ENCODE results near the gene E2F4.

E2F4 gene

DNA sequence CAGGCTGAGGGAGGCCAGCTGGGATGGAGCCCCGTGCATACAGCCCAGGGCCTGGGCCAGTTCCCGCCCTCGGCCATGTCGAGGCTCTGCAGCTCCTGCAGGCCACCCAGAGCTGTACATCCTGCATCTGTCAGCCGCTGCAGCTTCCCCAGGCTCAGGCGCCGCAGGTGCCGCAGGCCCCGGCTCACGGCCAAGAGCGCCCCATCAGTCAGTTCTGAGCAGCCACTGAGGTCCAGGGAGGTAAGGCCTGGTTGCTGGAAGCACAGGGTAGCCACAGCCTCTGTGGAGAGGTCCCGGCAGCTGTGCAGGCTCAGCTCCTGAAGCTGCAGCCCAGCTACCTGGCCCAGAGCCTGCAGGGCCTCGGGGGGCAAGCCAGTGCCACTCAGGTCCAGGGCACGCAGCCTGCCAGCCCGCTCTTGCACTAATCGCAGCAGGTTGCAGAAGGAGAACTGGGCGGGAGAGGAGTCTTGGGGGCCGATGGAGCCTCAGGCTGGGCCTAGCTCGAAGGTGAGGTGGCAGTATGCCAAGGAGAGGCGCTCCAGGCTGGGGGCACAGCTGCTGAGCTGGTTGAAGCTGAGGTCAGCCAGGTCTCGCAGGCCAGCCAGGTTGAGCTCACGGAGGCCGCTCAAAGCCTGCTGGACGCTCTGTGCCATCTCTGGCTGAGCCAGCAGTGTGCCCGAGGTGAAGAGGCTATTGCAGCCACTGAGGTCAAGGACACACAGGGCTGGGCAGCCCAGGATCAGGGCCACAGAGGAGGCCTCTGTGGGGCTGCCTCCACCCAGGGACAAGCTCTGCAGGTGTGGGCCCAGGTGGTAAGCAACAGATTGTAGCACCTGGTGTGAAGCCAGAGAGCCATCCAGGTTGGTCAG lies 18.3 kb downstream of the E2F4 start:
- no peak for DNase-seq

DNA sequence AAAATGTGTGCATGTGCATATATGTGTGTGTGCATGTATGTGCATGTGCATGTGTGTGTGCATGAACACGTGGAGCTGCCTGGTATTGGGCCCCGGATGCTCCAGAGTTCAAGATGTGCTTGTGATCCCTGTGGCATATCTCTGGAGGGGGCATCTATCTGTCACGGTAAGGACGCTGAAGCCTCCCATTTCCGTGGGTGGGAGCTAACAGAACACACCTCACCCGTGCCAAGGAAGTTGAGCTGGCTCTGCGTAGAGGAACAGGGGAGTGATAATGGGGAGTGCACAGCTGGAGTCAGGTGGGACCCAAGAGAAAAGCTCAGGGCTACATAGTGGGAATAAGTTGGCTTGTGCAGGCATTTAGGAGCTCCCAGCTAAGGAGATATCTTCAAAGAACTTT lies 19.7 kb downstream of the E2F4 start:
- DNase-seq: no peak

DNA sequence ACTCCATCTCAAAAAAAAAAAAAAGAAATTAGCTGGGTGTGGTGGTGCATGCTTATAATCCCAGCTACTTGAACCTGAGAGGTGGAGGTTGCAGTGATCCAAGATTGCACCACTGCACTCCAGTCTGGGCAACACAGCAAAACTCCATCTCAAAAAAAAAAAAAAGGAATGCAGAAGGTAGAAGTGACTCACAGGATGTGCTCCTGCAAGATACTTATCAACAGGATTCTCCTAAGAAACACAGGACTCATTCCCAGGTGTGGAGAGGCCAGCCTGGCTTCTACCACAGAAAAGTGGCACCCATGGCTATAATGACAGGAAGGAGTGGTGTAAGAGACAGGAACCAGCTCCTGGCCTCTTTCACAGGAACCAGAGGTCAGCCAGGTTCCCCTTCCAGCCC lies 20.8 kb downstream of the E2F4 start:
- no peak for DNase-seq

DNA sequence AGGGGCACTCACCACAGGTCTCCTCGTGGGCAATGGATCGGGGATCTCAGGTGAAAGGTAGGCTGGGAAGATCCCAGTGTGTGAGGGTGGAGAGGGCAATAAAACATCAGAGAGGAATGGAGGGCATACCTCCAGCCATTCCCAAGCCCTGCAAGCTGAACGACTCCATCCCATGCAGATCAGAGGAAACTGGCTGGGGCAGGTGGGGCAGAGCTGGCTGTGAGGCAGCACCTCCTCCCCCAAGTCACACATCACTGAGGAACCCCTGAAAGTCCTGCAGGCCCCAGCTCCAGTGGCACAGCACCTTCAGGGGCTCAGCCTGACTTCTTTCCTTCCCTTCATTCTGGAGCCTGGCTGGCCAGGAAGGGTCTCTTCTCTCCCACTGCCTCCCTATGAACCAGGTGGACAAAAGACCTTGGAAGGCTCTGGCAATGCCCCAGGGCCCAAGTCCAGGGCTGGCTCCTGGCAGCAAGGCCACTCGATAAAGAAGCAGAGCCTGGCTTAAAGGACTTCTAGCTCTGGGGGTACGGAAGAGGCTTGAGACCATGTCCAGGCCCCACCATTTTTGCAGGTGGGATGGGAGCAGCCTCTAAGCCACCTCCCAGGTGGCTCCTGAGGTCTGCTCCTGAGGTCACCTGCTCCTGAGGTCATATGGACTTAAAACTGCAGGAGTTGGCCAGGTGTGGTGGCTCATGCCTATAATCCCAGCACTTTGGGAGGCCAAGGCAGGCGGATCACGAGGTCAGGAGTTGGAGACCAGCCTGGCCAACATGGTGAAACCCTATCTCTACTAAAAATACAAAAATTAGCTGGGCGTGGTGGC lies 21.5 kb downstream of the E2F4 start:
- no peak for DNase-seq

DNA sequence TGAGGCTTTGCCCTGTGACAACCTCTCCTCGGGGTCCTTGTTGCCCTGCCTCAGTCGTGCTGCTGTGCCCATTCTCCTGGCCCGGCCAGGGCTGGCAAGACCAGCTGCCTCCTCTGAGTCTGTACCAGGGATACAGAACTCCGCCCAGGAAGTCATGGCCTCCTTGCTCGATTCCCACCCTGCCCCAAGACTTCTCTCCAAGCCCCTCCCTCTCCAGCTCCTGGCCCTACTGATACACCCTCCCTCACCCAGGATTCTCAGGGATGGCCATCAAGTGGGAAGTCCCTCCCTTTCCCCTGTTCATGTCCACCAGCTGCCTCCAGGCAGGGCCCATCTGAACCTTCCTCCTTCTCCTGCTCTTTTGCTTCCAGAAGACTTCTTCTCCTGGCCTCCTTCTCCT lies 23.8 kb downstream of the E2F4 start:
- DNase-seq: no peak

DNA sequence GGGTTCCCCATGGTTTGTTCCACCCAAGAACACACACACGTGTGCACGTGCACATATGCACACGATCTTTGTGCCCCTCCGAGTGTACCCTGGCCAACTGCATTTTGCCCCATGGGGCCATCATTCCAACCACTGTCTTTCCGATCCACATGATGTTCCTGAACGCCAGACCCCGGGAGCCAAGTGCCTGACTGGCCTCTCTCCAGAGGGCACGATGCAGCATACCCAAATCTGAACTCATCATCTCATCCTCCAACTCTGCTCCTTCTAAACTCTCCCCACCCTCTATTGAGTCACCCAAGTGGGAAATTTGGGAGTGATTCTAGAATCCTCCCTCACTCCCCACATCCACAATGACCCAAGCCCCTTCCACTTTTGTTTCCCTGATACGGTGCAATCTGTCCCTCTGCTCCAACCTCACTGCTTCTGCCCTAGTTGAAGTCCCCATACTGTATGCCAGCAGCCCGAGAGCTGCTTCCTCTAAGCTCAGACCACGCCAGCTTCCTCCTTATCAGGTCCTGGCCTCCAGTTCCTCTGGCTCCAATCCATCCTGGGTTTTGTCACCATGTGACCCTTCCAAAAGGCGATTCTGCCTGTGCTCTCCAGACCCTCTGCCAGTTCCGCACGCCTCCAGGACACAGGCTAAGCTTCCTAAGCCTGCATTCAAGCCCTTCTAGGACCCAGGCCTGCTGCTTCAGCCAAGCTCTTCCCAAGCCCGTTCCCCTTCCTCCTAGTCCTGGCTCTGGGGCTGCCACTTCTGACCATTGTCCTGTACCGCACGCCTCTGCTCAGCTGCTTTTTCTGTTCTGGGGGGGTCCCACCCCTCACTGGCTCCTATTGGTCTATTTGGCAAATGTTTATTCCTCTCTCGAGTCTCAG lies 24.9 kb downstream of the E2F4 start:
- no peak for DNase-seq

DNA sequence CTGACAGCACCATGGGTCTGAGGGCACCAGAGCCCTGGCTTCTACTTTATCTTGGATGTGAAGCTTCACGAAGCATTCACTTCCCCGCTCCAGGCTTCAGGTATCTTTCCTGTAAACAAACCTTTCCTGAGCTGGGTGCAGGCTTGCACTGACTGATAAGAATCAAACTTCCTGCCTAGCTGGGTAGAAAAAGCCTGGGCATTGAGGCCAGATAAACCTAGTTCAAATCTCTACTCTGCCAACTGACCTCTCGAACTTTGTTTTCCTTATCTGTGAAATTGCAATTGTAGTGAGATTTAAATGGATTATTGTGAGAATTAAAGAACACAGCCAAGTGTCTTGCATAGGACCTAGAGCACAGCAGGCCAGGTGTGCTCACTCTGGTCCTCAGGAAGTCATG lies 32.0 kb downstream of the E2F4 start:
- no peak for DNase-seq

DNA sequence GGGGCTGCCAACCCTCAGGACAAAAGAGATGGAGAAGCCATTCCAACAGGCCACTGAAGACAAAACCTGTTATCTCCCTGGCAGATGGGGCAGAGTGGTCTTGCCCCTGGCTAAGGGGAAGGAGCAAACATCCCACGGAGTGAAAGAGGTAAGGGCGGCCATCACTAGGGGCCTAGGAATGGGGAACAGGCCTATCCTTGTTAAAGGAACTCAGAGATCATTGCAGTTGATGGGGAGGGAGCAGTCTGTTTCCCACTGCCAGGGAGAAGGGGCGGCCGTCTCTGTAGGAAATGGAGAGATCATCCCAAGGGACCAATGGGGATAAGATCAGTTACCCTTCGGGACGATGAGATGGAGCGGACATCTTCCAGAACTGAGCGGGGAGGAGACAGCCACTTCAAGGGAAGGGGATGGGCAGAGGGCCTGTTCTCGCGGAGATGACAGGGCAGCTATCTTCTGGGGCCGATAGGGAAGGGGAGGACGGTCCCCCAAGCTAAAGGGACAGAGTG lies 34.4 kb downstream of the E2F4 start:
- no peak for DNase-seq

DNA sequence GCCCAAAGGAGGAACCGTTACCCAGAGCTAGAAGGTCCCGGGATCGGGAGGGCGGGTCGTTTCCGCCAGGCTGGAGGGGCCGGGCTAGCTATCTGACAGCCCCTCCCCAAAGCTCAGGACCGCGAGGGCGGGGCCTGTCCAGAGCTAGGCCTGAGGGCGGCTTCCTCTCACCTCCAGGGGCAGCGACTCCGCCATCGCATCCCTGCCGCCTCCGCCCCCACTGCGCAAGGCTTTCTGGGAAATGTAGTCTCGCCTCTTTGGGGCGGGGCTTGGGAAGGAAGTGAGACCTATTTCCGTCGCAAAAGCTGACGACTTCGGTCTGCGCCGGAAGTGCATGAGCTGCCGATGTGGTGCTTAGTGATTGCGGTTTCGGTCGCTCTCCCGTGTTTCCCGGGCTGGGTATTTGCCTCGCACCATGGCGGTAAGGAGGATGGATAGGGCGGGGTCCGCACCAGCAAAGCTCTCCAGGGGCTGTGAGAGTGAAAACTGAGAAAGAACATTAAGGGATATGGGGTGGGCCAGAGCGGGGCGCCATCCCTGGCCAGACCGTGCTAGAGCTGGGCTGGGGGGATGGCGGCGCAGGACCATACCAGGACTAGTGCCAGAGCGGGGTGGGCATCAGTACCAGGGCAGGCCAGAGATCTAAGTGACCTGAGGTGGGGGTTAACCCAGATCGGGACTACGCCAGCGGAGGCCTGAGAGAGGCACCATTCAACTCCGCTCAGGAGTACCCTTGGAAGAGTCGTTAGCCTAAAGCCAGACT lies 35.0 kb downstream of the E2F4 start, which contains the start of gene TMEM208:
TSS of gene TMEM208 (plus strand) at position 327 of the 763 bp plus-strand sequence. CDS start at position 416, 89 bp downstream.
- DNase-seq: peak; percentile 99

DNA sequence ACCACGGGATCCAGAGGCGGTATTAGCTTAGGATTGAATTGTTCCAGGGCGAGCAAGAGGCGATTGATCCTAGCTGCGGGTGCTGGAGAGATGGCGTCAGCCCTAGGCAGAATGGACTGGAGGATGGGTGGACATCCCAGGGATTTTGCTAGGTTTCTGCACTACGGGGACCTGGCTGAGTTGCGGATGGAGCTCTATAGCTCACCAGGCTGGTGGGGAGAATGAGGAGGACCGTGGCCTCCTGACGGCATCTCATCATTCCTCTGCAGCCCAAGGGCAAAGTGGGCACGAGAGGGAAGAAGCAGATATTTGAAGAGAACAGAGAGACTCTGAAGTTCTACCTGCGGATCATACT lies 35.6 kb downstream of the E2F4 start:
- DNase-seq: no peak

DNA sequence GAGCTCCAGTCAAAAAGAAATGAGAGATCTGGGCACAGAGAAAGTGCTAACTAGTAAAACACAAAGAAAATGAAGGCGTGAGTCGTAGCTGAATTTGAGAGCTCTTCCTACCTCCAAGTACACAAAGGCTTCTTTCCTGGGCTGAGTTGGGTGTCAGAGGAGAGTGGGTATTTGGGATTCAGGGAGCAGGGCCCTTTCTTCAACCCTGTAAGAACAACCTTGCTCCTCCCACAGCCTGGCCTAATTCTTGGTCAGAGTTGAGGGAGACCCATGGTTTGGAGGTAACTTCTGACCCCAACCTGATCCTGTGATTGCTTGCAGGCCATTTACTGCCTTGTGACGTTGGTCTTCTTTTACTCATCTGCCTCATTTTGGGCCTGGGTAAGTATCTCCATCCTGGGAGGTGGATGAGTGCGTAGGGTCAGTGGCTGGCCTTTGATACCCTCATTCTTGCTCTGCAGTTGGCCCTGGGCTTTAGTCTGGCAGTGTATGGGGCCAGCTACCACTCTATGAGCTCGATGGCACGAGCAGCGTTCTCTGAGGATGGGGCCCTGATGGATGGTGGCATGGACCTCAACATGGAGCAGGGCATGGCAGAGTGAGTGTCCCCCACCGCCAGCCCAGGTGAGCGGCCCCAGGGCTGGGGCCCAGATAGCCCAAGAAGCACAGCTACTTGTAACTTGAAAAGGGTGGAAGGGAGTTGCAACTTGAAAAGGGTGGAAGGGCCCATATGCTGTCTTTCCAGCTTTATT lies 36.3 kb downstream of the E2F4 start:
- no peak for DNase-seq

DNA sequence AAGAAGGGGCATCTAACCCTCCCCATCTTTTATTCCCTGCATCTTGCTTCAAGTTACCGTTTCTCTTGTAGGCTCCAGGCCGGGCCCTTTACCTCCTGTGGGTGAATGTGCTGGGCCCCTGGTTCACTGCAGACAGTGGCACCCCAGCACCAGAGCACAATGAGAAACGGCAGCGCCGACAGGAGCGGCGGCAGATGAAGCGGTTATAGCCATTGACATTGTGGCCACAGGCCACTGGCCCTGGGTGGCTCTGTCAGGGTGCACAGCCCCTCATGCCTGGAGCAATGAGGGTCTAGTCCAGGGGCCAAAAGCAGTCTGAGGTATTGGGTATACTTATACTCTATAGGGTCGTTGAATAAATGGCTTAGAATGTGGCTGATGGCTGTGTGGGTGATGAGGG lies 37.0 kb downstream of the E2F4 start:
- no peak for DNase-seq

DNA sequence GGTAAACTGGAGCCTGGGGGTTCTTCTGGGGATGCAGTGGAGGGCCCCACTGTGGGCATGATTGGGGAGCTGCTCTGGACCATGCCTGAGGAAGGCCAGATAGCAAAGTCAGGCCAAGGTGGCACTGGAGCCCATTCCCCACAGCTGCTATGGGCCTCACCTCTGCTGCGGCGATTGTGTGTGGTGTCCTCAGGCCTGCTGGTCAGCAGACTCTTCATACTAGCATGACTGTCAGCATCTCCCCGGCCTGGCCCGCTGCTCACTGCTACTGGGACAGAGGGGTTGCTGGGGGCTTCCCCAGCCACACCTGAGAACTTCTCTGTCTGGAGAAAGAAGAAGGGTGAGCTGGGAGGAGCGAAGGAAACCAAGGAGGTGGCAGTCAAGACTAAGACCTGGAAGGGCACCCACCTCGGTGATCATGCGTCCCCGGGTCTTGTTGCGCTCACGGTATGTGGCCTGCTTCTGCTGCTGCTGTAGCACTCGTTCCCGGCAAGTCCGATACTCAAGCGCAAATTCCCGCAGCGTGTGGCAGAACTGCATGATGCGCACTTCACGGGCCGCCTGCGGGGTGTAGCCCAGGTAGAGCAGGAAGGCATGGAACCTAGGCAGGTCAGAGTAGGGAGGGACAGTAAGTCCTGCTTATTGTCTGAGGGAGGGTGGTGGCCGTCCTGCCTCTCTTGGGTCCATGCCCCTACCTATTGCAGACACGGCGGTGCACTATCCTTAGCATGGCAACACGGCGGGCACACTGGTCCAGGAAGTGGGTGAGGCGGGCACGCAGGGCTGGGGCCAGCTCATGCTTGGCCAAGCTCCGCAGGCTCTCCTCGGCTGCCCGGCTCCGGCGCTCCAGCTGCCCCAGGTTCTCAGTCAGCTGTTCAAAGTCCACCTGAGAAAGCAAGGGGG lies 38.2 kb downstream of the E2F4 start:
- no peak for DNase-seq

DNA sequence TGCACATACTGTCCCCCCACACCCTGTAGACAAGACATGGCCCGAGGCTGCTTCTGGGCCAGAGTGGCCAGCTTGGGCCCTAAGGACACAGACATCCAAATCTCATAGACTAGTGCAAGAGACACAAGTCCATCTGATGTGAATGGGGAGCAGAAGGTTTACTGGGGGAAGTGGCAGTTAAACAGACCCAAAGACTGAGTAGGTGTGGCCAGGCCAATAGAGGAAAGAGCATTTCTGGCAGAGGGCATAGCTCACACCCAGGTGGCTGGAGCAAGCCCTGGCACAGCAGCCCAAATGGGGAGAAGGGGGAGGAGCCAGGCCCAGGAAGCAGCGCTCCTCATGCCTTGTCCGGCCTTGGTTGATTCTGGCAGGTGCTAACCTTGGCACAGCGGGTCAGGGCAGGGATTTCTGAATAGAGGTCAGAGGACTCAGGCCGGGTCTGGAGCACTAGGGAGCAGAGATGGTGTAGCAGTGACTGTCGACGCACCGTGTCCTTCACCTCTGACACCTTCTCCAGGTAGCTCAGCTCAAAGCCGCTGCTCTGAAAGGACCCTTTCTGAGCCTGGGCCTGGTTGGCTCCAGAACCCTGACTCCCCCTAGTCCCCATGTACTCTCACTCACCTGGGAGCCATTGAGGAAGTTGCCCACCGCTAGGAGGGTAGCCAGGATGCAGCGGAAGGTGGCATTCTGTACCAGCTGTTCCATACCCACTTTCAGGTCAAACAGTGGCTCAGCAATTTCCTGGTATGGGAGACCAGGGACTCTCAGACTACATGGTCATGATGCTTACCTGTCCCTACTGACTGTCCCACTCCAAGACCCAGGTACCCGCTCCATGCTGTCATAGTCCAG lies 39.1 kb downstream of the E2F4 start:
- no peak for DNase-seq

DNA sequence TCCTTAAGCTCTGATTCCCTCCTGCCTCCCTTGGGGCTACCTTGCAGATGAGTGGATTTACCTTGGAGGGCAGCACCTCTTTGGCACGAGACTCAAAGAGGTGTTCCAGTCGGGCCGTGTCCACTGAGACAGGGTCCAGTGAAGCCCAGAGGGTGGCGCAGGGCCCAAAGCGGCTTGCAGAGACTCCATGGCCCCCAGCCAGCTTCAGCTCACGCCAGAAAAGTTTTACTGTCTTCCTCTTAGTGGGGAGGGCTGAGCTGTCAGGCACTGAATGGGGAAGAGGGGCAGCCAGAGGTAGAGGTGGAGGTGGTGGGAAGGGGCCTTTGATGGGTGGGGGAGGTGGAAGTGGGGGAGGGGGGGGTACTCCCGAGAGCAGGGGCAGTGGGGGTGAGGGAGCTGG lies 41.6 kb downstream of the E2F4 start:
- no peak for DNase-seq

DNA sequence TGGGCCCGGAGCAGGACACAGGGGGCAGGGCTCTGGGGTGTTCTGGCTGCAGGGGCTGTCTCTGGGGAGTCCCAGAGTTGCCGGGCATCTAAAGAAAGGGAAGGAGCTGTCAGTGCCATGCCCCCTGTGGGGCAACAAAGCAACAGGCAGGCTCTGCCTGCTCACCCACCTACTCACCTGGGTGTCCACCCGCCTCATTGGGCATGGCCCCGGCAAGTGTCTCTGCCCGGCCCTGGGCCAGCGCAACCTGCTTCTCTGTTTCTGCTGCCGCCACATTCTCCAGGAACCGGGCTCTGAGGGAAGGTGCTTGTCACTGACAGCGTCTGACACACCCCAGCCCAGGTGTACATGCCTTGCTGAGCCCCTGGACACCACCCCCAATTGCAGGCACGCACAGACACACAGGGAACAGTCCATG lies 42.2 kb downstream of the E2F4 start:
- DNase-seq: no peak

DNA sequence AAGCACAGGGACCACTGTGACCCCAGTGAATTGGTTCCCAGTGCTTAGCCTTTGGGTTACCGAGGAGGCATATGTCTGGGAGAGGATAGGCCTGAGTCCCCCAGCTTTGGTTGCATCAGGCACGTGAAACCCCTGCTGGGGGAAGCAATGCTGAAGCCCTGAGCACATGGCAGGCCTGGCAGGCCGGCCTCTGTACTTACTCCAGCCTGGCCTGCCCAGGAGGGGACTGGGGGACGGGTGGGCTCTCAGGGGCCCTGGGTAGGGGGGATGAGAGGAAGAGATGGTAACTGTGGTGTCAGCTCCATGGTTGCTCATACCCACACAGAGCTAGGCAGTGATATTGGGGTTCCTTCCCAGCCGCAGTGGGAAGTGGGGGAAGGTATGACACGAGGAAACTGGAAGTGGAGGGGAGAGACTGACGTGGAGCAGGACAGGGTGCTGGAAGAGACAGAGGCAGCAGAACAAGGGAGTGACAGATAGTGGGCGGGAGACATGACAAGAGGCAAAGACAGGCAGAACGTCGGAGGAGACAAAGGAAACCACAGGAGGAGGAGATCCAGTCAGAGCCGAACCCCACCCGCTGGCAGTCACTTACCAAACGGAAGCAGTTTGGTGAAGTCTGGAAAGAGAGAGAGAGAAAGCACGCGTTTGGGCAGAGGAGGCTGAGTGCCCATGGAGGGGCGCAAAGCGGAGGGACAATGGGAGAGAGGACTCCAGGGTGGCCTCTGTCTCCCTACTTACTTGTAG lies 44.0 kb downstream of the E2F4 start:
- peak; percentile 39 for DNase-seq
